C4-2B (cell line): ENCODE data around the gene ADCY1.
"Not testable (repeated sequence)": the region's sequence is repeated elsewhere in the genome, so short reads cannot be mapped to it uniquely, and the experiment has no call there.

ENCODE experiments used
- H3K27ac ChIP-seq: fragments of 450-650 bp; 2 replicates; pipeline ENCODE4 v1.5.1; 2017
- ZFX ChIP-seq: fragments of 450-650 bp; IDR thresholded peaks from 2 replicates; pipeline ENCODE4 v1.6.1; 2017
- TF ChIP-seq, protein P1 (sequence below): fragments of 450-650 bp; conservative IDR thresholded peaks from 2 replicates; pipeline ENCODE4 v1.5.1; 2017; ENCODE audit warnings: mild to moderate bottlenecking

ADCY1 gene

GRCh38 chr7:45573661-45574415, at the start of gene ADCY1:
ADCY1 (plus strand) TSS chr7:45574368; CDS start chr7:45574544, 176 bp downstream.
- peak within 1 kb of the TSS; percentile 33 for H3K27ac ChIP-seq
- TF ChIP-seq ZFX, result no peak
- TF ChIP-seq, protein P1, sequence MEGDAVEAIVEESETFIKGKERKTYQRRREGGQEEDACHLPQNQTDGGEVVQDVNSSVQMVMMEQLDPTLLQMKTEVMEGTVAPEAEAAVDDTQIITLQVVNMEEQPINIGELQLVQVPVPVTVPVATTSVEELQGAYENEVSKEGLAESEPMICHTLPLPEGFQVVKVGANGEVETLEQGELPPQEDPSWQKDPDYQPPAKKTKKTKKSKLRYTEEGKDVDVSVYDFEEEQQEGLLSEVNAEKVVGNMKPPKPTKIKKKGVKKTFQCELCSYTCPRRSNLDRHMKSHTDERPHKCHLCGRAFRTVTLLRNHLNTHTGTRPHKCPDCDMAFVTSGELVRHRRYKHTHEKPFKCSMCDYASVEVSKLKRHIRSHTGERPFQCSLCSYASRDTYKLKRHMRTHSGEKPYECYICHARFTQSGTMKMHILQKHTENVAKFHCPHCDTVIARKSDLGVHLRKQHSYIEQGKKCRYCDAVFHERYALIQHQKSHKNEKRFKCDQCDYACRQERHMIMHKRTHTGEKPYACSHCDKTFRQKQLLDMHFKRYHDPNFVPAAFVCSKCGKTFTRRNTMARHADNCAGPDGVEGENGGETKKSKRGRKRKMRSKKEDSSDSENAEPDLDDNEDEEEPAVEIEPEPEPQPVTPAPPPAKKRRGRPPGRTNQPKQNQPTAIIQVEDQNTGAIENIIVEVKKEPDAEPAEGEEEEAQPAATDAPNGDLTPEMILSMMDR, result no peak

DNA sequence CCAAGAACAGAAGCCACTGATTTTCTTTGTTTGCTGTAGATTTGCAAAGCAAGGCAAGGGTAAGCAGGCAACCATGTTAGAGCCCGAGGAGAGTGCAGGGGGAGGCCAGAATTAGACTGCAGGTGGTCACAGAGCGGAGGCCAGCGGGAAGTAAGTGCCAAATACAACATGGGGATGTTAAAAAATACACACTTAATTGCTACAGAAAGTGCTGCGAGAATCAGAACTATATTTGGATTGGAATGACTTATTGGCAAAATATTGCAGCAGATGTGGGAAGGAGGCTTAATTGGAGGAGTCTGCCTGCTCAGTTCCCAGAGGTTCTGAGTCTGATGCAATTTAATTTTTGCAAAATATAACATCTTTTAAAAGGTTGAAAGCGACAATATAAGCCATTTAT, 49.7 kb upstream of the ADCY1 start:
- TF ChIP-seq, protein P1, result no peak
- no peak for TF ChIP-seq ZFX
- no peak overlapping the region for H3K27ac ChIP-seq

DNA sequence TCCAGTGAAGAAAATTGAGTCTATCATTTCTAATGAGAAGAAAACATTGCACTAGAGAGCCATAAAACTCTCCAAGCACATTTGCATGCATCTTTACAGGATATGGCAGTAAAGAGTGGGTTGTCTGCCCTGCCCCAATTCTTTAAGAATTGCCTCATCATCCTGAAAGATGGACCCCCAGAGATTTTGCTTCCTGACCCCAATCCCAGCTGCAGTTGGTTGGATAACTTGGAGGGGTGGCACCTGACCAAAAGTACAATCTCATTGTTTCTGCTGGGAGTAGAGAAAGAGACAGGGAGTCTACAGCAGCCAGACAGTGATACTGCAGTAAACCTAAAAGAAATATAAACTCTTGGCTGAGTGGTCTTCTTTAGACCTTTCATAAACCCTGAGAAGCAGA, 49.1 kb upstream of the ADCY1 start:
- no peak overlapping the region for H3K27ac ChIP-seq
- TF ChIP-seq, protein P1, result no peak
- no peak for TF ChIP-seq ZFX

- no peak overlapping the region for H3K27ac ChIP-seq
- TF ChIP-seq ZFX, result no peak
- TF ChIP-seq, protein P1, result no peak
Measured at GRCh38 chr7:45543473-45543872, 30.7 kb upstream of the ADCY1 start.

DNA sequence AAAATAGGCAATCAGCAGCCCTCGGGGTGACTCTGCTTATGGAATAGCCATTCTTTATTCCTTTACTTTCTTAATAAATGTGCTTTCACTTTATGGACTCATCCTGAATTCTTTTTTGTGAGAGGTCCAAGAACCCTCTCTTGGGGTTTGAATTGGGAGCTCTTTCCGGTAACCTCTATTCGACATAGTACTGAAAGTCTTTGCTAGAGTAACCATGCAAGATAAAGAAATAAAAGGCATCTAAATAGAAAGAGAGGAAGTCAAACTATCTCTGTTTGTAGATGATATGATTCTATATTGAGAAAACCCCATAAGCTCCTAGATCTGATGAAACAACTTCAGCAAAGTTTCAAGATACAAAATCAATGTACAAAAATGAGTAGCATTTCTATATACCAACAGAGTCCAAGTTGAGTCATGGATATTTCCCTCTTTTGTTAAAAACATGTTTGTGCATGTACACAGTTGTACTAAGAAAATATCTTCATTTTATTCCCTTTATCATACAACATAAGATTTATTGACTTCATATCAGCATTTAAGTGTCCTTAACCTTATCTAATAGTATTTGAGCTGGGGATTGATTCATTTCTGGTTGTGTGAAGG, 29.0 kb upstream of the ADCY1 start:
- H3K27ac ChIP-seq, result not testable (repeated sequence)

DNA sequence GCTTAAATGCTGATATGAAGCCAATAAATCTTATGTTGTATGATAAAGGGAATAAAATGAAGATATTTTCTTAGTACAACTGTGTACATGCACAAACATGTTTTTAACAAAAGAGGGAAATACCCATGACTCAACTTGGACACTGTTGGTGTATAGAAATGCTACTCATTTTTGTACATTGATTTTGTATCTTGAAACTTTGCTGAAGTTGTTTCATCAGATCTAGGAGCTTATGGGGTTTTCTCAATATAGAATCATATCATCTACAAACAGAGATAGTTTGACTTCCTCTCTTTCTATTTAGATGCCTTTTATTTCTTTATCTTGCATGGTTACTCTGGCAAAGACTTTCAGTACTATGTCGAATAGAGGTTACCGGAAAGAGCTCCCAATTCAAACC, 25.3 kb upstream of the ADCY1 start:
- H3K27ac ChIP-seq, result not testable (repeated sequence)

- no peak overlapping the region for H3K27ac ChIP-seq
- TF ChIP-seq, protein P1, result no peak
- TF ChIP-seq ZFX, result no peak
Measured at GRCh38 chr7:45563401-45563800, 10.8 kb upstream of the ADCY1 start.

DNA sequence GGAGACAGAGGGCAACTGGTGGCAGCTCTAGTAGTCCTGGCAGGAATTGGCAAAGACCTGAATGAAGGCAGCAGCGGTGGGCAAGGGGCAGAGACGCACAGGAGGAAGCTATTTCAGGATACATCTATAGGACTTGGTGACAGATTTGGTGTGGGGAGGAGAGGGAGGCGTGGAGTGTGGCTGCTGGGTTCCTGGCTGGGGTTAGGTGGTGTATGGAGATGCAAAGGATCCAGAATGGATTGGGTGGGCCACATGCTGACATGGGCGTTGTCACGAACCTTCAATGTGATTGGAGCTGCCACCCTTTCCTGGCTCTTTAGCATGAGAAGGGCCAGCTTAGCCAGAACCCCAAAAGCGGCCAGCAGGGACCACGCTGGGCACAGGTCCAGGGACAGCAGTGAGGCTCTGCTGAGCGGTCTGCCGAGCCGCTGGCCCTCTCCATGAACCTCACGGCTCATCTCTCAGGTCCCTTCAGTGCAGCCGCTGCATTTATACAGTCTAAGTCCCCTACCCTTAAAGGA, 10.2 kb upstream of the ADCY1 start:
- TF ChIP-seq, protein P1, result no peak
- TF ChIP-seq ZFX, result no peak
- no peak overlapping the region for H3K27ac ChIP-seq
